Placental epithelial cell (primary cell): Measurements from ENCODE around the gene A1BG. TPM values are rescaled to one million over a fixed set of nuclear protein-coding genes. Genes with fewer than 3 reads are reported as not detected.

Experiments
- small RNA-seq: library from RNA; depleted of rRNA; stranded (forward); fragments of <200 nt; gene quantifications from one replicate; pipeline ENCODE3, GENCODE V24; 2012
- total RNA-seq: library from RNA; depleted of rRNA; stranded (reverse); fragments of >200 nt; gene quantifications from 2 replicates; pipeline ENCODE4 v1.2.3, GENCODE V29; 2012

A1BG gene, protein sequence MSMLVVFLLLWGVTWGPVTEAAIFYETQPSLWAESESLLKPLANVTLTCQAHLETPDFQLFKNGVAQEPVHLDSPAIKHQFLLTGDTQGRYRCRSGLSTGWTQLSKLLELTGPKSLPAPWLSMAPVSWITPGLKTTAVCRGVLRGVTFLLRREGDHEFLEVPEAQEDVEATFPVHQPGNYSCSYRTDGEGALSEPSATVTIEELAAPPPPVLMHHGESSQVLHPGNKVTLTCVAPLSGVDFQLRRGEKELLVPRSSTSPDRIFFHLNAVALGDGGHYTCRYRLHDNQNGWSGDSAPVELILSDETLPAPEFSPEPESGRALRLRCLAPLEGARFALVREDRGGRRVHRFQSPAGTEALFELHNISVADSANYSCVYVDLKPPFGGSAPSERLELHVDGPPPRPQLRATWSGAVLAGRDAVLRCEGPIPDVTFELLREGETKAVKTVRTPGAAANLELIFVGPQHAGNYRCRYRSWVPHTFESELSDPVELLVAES
- total RNA-seq = 0.79 TPM in 1 of 2 replicates, not detected in the other

GRCh38 chr19:58352760-58353671 is at the start of gene A1BG:
Gene A1BG, minus strand, starts transcription at chr19:58353492. Its CDS starts 55 bp downstream, at chr19:58353437.

DNA sequence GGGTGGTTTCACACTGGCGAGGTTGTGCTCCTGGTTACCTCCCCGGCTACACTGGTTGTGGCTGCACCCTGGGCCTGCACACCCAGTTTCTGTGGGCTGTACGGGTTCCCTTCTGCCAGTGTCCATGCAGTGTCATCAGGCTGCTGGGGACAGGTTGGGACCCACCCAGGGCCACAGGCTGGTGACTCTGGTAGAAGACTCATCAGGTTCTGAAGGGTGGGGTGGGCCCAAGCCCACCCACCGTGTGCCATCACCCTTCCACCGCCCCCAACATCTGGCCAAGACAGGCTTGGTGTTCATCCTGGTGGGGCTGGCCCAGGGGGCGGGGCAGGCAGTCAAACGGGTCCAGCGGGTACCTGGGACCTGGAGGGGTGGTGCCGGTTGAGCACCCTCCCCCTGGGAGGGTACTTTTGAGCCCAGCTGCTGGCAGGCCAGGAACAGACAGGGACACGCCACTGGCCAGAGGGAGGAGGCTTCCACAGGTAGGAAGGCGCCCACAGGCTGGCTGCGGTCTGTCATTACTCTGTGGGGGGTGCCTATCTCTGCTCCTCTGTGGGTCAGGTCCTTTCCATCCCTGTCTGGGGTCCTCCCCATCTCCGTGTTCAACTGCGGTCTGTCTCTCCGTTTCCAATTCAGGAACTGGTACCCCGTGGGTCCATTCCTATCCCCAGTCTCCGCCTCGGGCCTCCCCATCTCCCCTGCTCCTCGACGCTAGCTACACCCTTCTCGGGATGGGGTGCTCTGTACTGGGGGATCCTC is 42.1 kb upstream of the A1BG start, which contains the start of gene RNF225:
TSS of gene RNF225 (plus strand) at position 437 of the 759 bp plus-strand sequence. CDS start 434 bp downstream, outside the sequence.

GRCh38 chr19:58386576-58387337 is 33.5 kb upstream of the A1BG start, which contains the start of gene RPS5:
Gene RPS5, plus strand, starts transcription at chr19:58387269. Its CDS starts 869 bp downstream, at chr19:58388138.

GRCh38 chr19:58380662-58381459 is 27.6 kb upstream of the A1BG start, which contains the start of gene ZNF837:
Gene ZNF837, minus strand, starts transcription at chr19:58381030. Its CDS starts 11,698 bp downstream, at chr19:58369332.

DNA sequence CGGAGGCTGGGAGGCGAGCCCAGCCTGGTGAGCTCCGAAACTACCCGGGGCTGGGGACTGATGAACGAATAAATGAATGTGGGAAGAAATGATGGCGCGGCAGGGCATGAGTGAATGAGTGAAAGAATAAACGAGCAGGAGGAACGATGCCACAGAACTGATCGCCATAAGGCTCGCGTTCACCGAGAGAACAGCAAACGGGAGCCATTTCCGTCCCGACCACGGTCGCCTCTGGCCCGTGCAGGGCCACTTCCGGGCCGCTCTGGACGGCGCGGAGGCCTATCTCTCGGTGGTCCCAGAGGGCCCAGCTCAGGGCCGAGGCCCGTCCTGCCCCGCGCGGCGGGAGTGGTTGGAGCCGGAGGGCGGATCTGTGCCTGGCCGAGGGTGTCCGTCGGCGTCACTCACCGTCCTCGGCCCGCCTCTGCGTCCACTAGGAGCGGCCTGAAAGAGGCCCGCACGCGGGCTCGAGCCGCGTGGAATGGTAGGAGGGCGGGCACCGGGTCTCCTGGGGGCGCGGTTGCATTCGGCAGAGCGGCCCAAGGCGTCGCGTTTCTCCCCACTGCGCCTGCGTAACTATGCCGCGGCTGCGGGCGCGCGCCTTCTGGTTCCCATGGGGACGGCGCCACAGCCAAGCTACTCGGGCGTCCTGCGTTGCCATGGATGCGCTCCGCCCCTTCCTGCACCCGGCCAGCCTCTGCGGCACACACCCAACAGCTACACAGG is 9.1 kb upstream of the A1BG start, which contains the start of gene ZNF497:
TSS of gene ZNF497 (minus strand) at position 480 of the 723 bp plus-strand sequence. CDS start 5,116 bp downstream, outside the sequence.

DNA sequence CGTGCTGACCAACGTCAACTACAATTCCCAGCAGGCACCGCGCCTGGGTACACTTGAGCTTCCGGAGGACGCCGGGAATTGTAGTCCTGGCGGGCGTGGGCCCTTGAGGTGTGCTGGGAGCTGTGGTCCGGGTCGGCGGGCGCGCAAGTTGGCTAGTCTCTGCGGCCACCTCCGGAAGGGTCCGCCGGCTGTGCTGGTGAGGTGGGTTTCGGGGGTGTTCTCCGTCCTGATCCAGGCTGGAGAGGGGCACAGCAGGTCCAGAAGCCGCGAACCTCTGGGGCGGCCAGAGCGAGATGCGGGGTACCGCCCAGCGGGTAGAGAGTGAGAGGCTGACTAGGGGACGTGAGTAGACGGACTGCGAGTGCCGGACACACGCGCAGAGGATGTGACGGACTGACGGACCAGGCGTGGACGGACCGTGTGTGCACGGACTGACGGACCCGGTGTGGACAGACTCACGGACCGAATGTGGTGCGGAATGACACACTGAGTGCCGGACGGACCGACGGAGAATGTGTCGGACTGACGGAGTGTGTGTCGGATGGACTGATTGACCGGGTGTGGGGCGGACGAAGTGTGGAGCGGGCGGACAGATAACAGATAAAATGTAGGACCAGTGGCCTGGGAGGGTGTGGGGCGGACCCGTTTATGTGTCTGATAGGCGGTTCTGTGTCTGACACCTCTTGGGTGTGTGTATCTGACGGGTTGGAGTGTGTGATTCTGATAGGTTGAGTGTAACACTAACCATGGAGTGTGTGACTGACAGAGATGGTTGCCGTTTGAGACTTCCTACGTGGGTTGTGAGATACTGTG is 26.2 kb downstream of the A1BG start, which contains the start of gene ZSCAN22:
TSS of gene ZSCAN22 (plus strand) at position 81 of the 813 bp plus-strand sequence. CDS start 7,809 bp downstream, outside the sequence.

GRCh38 chr19:58305065-58305931 is 48.0 kb downstream of the A1BG start, which contains the start of gene ERVK3-1:
Gene ERVK3-1, plus strand, starts transcription at chr19:58305377. Its CDS starts 6,792 bp downstream, at chr19:58312169.

Small RNA genes lying within 50 kb of the gene (small RNA-seq; reads per million reads assigned to genes)
- not detected for gene MIR4754
- not detected for gene MIR6806
- gene RNA5SP473 = 0.09 reads per million

Other genes starting within 250 kb of the A1BG start
- gene ZNF329, start 202.7 kb downstream of the A1BG start, total RNA-seq = 14.1 and 17.7 TPM in 2 replicates
- gene ZNF274, start 170.4 kb downstream of the A1BG start, total RNA-seq = 28.3 and 30.6 TPM in 2 replicates
- gene ZNF544, start 124.6 kb downstream of the A1BG start, total RNA-seq = 20.8 and 39.8 TPM in 2 replicates
- gene ZNF8, start 74.5 kb downstream of the A1BG start, total RNA-seq = 7.9 and 9.4 TPM in 2 replicates
- 33.4 and 35.5 TPM in 2 replicates for gene ERVK3-1, start 48.1 kb downstream of the A1BG start, total RNA-seq
- gene ZSCAN22, start 26.5 kb downstream of the A1BG start, total RNA-seq = 5.5 and 6.6 TPM in 2 replicates
- 3.3 and 3.9 TPM in 2 replicates for gene ZNF497, start 9.3 kb upstream of the A1BG start, total RNA-seq
- gene ZNF837, start 27.5 kb upstream of the A1BG start, total RNA-seq = 4.4 and 6.3 TPM in 2 replicates
- gene RPS5, start 33.8 kb upstream of the A1BG start, total RNA-seq = 1,650 and 1,691 TPM in 2 replicates
- 2.8 and 5.5 TPM in 2 replicates for gene RNF225, start 42.2 kb upstream of the A1BG start, total RNA-seq
- gene ZNF584, start 55.2 kb upstream of the A1BG start, total RNA-seq = 13.2 and 17.3 TPM in 2 replicates
- 12.6 and 14.6 TPM in 2 replicates for gene ZNF132, start 86.7 kb upstream of the A1BG start, total RNA-seq
- gene ZNF324B, start 98.1 kb upstream of the A1BG start, total RNA-seq = 13.3 and 14.6 TPM in 2 replicates
- gene ZNF324, start 113.6 kb upstream of the A1BG start, total RNA-seq = 25.1 and 41.3 TPM in 2 replicates
- 15.3 and 22.0 TPM in 2 replicates for gene ZNF446, start 122.9 kb upstream of the A1BG start, total RNA-seq
- 4.4 and 6.3 TPM in 2 replicates for gene SLC27A5, start 158.5 kb upstream of the A1BG start, total RNA-seq
- gene ZBTB45, start 166.3 kb upstream of the A1BG start, total RNA-seq = 12.3 and 12.6 TPM in 2 replicates
- 414 and 576 TPM in 2 replicates for gene TRIM28, start 190.6 kb upstream of the A1BG start, total RNA-seq
- gene CHMP2A, start 201.6 kb upstream of the A1BG start, total RNA-seq = 65.1 and 108 TPM in 2 replicates
- 40.4 and 67.5 TPM in 2 replicates for gene UBE2M, start 205.1 kb upstream of the A1BG start, total RNA-seq
- gene MZF1, start 219.8 kb upstream of the A1BG start, total RNA-seq = 31.6 and 42.0 TPM in 2 replicates